Measurements from ENCODE around the gene HEXIM2.

- TF ChIP-seq CTCF (IDR thresholded peaks at IDR 0.05; ENCODE audit: insufficient read depth, low read length, poor library complexity, severe bottlenecking) = no peak
- no peak for TF ChIP-seq EZH2phosphoT487 (conservative IDR thresholded peaks at IDR 0.05; ENCODE audit: low read length)
Observed at GRCh38 chr17:45144199-45145034, 17.3 kb upstream of the HEXIM2 start.
